Type B pancreatic cell (in vitro differentiated cells): ENCODE measurements around the gene RPL13. TPM values are rescaled to one million over a fixed set of nuclear protein-coding genes. Genes with fewer than 3 reads are reported as not detected.

Experiments
- DNase-seq: peaks from one replicate; pipeline ENCODE4 v3.0.0; 2021; ENCODE audit warnings: mixed read lengths; ENCODE audit not compliant: unreplicated experiment; ENCODE audit errors: extremely low spot score
- H3K27ac Mint-ChIP-seq: 2 replicates; pipeline ENCODE4 v1.8.0; 2021; ENCODE audit warnings: mild to moderate bottlenecking, mixed read lengths
- H3K27me3 Mint-ChIP-seq: 2 replicates; pipeline ENCODE4 v1.8.0; 2021; ENCODE audit warnings: mixed read lengths
- H3K36me3 Mint-ChIP-seq: 2 replicates; pipeline ENCODE4 v1.8.0; 2021; ENCODE audit warnings: mixed read lengths
- H3K4me1 Mint-ChIP-seq: one replicate; pipeline ENCODE4 v1.8.0; 2021; ENCODE audit warnings: mixed read lengths; ENCODE audit not compliant: unreplicated experiment
- H3K4me3 Mint-ChIP-seq: 2 replicates; pipeline ENCODE4 v1.8.0; 2021; ENCODE audit warnings: mild to moderate bottlenecking, mixed read lengths
- H3K9me3 Mint-ChIP-seq: 2 replicates; pipeline ENCODE4 v1.8.0; 2021; ENCODE audit warnings: mixed read lengths
- CTCF ChIP-seq: fragments of 200-600 bp; sonication (generic); conservative IDR thresholded peaks from 2 replicates; pipeline ENCODE4 v1.5.0; 2021; ENCODE audit warnings: antibody characterized with exemption, mild to moderate bottlenecking
- total RNA-seq: library from RNA; stranded (reverse); gene quantifications from 2 replicates; pipeline ENCODE4 v1.2.1, GENCODE V29; 2021; ENCODE audit warnings: low replicate concordance

RPL13 gene
- total RNA-seq, 1 donor from 2014 or later = 2,557 TPM

GRCh38 chr16:89522287-89522686 is 38.2 kb upstream of the RPL13 start:
- H3K27me3 Mint-ChIP-seq = no peaks in the 10 kb centered on the region
- no peak overlapping the region for H3K27ac Mint-ChIP-seq
- H3K4me3 Mint-ChIP-seq = no peak overlapping the region
- H3K36me3 Mint-ChIP-seq = peaks cover 29% of the 10 kb centered on the region
- H3K4me1 Mint-ChIP-seq = no peaks in the 10 kb centered on the region
- TF ChIP-seq CTCF = no peak
- DNase-seq = no peak
- H3K9me3 Mint-ChIP-seq = no peaks in the 10 kb centered on the region

GRCh38 chr16:89523680-89524344 is 36.7 kb upstream of the RPL13 start:
- no peak for TF ChIP-seq CTCF
- DNase-seq = no peak
- no peaks in the 10 kb centered on the region for H3K4me1 Mint-ChIP-seq
- H3K9me3 Mint-ChIP-seq = no peaks in the 10 kb centered on the region
- H3K27me3 Mint-ChIP-seq = no peaks in the 10 kb centered on the region
- H3K4me3 Mint-ChIP-seq = no peak overlapping the region
- H3K36me3 Mint-ChIP-seq = peaks cover 14% of the 10 kb centered on the region
- no peak overlapping the region for H3K27ac Mint-ChIP-seq

- Mint-ChIP-seq H3K4me1 (no peaks in the 10 kb centered on the region), H3K9me3 (no peaks in the 10 kb centered on the region), H3K27ac (no peak overlapping the region), H3K36me3 (peaks cover 11% of the 10 kb centered on the region), H3K27me3 (no peaks in the 10 kb centered on the region), H3K4me3 (no peak overlapping the region)
- no peak for TF ChIP-seq CTCF
- DNase-seq = no peak
Observed at GRCh38 chr16:89525146-89525913, 35.2 kb upstream of the RPL13 start.

- no peak for TF ChIP-seq CTCF
- H3K4me1 Mint-ChIP-seq = no peaks in the 10 kb centered on the region
- H3K36me3 Mint-ChIP-seq = peaks cover 10% of the 10 kb centered on the region
- no peak overlapping the region for H3K4me3 Mint-ChIP-seq
- H3K9me3 Mint-ChIP-seq = no peaks in the 10 kb centered on the region
- DNase-seq = no peak
- H3K27me3 Mint-ChIP-seq = no peaks in the 10 kb centered on the region
- H3K27ac Mint-ChIP-seq = no peak overlapping the region
Observed at GRCh38 chr16:89529097-89529496, 31.4 kb upstream of the RPL13 start.

- no peaks in the 10 kb centered on the region for H3K9me3 Mint-ChIP-seq
- peaks cover 17% of the 10 kb centered on the region for H3K36me3 Mint-ChIP-seq
- H3K27ac Mint-ChIP-seq = no peak overlapping the region
- no peaks in the 10 kb centered on the region for H3K4me1 Mint-ChIP-seq
- no peak for DNase-seq
- TF ChIP-seq CTCF = no peak
- H3K27me3 Mint-ChIP-seq = no peaks in the 10 kb centered on the region
- H3K4me3 Mint-ChIP-seq = no peak overlapping the region
Observed at GRCh38 chr16:89530401-89531381, 29.8 kb upstream of the RPL13 start.
